Non-pigmented ciliary epithelial cell (primary cell): ENCODE data around the gene MYO3B.
"Not testable (repeated sequence)": the region's sequence is repeated elsewhere in the genome, so short reads cannot be mapped to it uniquely, and the experiment has no call there.

Experiments
- DNase-seq: peaks from one replicate; pipeline ENCODE4 v3.0.0-alpha.2; 2010; ENCODE audit warnings: low read depth

The MYO3B gene

DNA sequence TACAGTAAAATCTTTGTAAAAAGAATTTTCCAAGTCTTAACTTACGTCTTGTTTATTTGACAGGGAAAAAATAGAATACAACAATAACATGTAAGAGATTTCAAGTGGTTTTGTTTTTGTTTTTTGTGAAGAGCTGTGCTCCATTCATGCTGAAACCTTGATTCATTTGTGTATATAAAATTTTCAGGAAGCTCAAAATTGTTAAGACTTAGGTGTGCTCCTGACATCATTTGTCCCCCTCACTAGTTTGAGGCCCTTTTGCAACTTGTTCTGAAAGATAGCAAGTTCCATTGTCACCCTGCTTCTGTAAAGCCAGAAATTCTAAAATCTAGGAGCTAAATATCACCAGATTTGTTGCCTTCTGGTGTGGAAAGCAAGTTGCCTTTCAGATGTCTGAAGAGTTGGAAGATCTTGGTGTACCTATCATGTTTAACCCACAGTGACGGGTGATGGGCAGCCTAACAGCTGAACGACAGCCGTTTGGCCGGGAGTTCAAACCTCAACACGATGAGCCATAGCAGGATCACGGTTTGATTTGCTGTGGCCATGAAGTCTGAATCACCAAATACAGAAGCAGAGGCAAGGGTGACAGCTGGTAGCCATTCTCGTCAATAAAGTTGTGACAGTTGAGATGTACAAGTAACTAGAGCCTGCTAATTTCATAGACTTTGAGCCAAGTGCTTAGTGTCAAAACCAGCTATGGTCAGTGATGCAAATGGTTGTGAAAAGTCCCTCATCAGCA lies 331.7 kb downstream of the MYO3B start:
- no peak for DNase-seq

DNA sequence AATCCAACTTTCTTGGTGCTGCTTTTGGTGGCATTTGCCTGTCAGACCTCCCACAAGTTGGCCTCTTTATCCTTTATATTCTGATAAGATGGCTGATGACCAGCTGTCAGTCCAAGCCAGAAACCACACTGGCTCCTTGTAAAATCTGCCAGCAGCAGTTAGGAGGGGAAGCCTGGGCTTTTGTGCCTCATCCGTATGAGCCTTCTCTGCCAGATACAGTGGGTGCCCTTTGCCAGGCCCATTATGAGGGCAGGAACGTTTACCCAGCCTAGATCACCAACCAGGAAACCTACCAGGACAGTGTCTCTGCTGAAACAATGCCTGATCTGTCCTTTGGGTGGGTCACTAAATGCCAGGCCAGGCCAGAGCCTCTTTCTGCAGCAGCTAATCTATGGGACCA lies 334.3 kb downstream of the MYO3B start:
- no peak for DNase-seq

DNA sequence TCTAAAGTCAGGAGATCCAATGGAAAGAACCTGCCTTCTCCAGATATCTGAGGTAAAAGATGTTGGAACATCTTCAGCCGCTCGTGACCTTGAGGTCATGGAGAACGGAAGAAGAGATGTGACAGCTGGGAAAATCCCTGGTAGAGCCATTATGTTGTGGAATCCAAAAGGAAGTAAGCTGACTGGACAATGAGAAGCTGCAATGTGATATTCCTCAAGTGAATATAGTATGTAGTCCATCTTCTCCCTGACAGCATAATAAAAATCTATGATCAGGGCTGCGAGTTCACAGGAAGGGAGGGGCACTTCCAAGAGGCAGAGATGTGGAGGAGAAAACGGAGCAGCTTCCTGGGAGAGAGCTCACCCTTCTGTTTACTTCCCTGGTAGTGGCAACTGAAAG lies 336.2 kb downstream of the MYO3B start:
- no peak for DNase-seq

DNA sequence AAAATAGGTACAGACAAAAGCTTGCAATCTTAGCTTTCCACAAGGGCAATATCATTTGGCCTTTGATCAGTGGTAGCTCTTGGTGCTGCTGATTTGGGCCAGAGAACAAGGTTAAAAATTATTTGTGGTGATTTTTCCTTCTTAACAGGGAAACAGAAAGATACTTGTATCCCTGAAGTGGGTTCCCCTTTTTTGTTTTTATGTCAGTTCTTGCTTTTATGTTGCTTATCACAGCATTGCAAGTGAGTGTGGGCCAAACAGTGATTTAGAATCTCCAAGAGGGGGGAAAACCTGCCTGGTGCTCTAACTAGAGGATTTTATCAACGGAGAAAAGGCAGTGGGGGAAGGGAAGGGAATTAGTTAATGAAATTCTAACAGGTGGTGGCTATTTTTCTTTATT lies 339.6 kb downstream of the MYO3B start:
- no peak for DNase-seq

DNA sequence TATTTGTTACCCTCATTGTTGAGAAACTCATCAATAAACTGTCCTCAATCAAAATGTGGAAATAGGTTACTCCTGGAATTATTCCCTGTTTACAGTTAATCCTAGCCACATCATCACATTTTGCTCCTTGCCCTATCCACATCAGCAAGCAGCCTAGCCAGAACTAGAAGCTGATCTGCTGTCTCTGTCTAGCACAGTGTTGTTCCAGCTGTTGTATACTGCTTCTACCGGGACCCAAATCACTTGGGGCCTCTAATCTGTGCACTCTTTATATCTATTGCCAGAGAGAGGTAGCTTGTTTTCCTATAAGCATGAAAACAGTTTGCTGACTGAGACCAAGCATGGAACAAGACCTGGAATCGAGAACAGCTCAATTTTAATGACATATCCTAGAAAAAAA lies 341.0 kb downstream of the MYO3B start:
- no peak for DNase-seq

DNA sequence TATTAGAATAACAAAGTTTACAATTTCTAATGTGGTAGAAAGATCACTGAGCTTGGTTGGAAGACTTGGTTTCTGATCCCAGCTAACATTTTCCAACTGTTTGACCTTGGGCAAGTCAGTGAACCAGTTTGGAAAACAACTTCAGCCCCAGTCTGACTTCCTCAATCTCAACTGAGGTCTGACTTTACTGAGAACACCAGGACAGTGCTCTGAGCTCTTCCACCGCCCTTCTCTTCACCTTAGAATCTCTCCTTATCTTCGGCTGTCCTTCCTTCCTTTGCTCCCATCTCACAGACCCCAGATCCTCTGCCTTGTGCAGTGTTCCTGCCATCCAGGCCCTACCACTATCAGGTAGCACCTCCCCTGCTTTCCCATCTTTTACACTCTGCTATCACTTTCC lies 343.4 kb downstream of the MYO3B start:
- no peak for DNase-seq

DNA sequence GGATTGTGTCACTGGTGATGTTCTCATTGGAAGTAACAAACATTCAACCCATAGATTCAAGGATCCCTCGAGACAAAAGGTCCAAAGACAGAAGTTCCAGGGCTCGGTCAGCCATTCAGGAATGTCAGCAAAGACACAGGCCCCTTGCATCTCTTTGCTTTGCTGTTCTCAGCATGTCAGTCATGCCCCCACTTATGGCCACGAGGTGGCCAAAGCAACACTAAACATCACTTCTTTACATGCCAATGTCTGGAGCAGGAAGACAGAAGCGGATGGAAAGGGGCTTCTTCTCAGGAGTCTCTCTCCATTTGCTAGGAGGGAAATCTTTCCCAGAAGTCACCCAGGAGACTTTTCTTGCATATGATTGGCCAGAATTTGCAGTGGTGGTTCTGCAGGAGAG lies 345.6 kb downstream of the MYO3B start:
- no peak for DNase-seq

DNA sequence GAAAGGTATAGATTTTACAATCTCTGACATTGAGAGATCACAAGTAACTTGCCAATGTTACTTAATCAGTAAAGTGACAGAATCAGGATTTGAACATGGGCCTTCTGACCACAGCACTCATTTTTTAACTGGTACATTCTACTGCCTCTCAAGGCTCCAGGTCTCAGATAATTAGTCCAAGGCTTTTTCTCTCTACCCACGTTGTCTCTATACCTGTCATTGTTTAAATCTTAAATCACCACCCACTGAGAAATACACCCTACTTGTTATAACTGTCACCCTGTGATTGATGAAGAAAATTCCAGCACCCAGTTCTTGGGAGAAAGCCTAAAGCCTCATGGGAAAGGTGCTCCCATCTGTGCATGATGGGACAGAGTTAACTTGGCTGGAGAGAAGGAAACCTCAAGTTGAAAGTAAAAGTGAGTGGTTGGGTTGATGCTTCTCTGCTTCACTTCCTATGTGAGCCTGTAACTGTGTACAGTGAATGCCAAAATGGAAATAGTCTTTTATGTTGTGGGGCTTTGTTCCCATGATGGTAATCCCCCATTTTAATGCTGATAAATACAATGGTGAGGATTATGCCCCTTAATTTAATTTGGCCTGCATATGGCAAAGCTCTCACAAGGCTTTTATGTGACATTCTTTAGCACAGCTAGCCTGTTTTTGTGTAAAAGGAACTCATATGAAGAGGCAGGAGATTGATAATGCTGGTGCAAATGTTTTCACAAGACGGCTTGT lies 347.1 kb downstream of the MYO3B start:
- no peak for DNase-seq

DNA sequence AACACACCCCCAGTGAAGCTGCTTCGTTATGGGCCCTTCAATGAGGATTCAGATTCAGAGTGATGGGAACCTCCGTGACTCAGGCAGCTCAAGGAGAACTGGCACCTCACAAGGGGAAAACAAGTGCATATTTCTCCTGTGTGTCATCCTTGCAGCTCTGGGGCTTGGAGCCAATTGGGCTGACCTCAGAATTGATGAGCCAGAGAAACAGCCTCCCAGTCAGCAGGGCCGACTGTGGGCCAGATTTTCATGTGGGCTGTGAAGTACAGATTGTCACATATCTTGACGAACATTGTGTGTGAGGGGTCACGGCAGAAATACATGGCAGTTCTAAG lies 347.6 kb downstream of the MYO3B start:
- DNase-seq, result peak; percentile 90

DNA sequence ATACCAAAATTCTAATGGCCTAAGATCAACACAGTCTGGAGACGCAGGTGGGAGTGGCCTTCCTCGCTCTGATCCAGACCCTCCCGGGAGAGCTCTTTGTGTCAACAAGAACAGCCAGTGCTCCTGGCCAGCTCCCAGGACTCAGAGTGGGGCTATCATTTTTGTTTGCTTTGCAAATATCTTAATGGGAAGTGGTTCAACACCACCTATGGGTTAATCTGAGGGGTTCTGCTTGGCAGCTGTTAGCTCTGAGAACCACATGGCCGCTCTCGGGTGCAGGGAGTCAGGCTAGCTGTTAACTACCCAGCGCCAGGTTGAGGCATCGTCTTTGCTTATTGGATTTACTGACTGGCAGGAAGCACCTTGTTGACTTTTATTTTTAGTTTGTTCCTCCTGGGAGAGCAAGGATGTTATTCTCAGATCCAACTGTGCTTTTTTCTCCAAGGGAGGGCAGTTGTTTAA lies 352.4 kb downstream of the MYO3B start:
- DNase-seq, result peak; percentile 19

DNA sequence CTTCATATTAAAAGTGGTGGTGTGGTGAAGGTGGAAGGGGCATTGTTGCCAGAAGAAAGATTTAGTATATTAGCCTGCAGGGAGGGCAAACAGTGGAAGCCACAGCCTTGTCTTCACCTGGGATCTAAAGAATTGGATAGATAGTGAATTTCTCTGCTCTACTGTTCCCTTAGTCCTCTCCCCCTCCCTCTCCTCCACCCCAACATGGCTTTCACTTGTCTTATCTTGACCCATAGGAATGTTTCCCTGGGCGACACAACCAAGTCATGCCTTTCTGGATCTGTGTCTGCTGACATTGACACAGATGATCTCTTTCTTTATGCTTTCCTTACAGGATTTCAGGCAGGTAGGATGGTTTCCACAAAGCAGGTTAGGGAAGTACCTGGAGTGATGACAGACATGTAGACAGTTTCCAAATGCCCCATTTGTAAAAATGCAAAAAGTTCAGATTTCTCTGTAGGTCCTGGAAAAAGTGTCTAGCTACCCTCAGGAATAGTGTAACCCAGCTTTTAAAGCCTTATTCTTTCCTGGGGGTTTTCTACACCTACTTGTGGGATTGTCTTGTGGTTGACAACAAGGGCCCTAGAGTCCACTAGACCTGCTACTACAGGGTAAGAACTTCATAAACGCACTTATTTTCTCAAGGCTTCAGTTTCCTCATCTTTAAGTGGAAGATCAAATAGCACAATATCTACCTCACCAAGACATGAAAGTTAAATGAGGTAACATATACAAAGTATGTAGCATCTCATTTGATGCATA lies 353.0 kb downstream of the MYO3B start:
- DNase-seq, result no peak

DNA sequence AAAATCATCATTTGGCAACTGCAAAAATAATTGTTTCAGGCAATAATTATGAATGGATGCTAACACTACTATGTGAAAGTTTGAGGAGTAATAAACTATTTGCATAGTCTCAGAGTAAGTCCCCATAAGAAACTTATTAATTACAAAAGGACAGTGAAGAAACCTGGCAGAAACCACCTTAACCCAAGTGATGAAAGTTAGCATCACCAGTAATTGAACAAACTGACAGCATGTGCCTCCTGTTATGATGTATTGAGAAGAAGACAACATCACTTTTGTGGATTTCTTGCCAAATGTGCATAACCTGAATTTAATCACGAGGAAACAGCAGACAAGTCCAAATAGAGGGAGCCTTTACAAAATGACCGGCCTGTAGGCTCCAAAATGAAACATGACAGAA lies 353.9 kb downstream of the MYO3B start:
- DNase-seq, result no peak

DNA sequence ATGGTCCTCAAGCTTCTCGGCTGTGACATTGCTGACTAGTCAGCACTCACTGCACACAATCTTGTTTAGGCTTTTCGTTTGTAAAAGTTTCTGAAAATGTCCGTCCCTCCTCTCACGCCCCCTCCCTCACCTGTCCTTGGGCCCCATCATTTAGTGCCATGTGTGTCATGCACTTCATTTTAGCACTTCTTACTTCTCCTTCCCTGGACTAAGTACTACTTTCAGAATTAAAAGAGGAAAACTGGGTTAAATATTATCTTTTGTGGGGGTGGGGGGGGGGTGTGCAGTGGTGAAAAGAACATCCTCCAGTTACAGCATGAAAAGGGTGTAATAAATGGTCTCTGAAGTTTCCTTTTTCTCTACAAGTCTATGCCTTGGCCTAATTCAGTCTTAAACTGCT lies 355.2 kb downstream of the MYO3B start:
- no peak for DNase-seq

DNA sequence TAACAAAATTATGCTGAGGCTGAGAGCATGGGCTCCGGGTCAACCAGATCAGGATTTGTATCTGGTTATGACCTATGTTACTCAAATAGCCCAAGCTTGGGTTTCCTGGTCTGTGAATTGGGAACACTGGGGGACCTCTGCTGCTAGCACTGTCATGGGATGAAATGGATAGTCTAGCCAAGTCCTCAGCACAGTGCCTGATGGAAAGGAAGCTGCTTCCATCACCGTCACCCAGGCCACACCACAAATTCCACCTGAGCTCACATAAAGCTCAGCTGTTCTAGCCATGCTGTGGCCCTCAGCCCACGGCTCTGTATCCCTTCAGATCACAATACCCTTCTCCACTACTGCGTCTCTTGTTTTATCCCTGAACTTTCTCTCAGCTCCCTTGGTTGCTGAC lies 357.6 kb downstream of the MYO3B start:
- DNase-seq, result no peak

DNA sequence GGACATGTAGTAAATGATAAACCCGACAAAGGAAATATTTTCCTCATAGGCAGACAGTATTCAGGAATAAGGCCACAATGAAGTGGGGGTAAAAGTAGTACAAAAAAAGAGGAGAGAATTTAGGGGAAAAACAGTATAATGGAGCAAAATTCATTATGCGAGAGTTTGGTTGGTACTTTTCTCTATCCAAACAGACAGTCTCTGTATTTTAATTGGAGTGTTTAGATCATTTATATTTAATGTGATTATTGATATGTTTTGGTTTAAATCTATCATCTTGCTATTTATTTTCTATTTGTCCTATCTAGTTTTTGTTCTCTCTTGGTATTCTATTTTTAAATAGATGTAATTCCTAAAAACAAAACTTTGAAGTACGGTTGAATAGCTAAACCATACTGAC lies 366.9 kb downstream of the MYO3B start:
- no peak for DNase-seq

DNA sequence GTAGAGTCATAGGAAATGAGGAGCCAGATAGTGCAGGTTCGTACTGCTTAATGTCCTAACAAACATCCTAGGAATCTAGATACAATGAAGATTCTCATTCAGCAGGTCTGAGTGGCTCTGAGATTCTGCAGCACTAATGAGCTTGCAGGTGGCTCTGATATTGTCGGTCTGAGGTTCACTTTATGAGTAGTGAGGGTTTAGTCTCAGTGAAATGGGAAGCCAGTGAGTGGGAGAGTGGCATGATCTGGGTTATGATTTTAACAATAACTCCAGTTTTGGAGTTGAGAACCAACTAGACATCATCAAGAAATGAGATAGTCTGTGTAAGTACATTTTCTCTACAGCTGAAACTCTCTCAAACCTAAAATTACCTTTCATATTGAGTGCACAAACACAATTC lies 370.4 kb downstream of the MYO3B start:
- no peak for DNase-seq

DNA sequence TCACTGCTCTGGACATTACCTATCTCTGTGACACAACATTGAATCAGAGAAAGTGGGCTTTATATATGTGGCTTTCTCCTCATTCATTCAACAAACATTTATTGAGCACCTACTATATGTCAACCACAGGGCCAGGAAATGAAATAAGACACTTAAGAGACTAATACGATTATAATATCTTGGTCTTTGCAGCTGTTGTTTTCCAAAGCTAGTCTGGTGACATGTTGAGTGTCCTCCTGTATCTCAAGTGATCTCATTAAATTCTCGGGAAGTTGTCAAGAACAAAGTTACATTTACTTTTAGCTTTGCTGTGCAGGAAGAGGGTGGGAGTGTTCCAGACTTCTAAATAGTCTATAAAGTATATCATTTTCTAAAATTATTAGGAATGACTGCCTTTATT lies 372.6 kb downstream of the MYO3B start:
- no peak for DNase-seq

DNA sequence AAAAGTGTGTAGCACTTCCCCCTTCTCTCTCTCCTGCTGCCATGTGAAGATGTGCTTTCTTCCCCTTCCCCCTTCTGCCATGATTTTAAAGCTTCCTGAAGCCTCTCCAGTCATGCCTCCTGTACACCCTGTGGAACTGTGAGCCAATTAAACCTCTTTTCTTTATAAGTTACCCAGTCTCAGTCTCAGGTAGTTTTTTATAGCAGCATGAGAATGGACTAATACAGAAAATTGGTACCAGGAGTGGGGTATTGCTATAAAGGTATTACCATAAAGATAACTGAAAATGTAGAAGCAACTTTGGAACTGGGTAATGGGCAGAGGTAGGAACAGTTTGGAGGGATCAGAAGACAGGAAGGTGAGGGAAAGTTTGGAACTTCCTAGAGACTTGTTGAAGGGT lies 374.0 kb downstream of the MYO3B start:
- not testable (repeated sequence) for DNase-seq

DNA sequence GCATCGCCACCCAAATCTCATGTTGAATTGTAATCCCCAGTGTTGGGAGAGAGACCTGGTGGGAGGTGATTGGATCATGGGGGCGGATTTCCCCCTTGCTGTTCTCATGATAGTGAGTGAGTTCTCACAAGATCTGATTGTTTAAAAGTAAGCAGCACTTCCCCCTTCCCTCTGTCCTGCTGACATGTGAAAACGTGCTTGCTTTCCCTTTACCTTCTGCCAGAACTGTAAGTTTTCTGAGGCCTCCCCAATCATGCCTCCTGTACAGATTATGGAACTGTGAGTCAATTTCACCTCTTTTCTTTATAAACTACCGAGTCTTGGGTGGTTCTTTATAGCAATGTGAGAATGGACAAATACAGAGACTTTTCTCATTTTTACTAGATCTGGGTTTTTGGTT lies 375.8 kb downstream of the MYO3B start:
- no peak for DNase-seq

DNA sequence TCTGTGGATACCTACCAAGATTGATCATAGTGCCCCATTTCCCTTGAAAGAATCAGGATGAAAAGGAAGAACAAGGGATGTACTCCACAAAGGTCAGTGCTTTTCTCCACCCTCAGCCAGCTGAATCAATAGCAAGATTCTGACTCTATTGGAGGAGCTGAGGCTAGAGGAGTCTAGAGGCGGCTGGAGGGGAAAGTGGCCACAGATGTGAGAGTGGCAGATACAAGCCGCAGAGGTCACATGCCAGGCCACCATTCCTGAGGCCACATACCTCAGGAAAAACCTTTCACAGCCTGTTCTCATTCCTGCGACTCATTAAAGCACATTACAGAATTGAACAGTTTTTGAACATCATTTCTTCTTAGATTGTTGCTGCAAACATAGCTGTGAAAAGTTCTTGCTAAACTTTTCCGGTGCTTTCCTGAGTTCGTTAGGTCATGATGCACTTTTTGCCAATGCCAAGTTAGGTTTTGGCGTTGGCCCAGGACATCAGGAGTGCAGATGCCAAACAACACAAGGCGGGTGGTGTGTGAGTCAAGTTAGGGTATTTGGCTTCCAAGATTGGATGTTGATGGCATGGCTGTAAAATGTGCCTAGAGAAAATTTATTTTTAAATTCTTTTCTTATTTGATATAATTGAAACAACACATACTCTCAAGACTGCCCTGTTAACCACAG lies 376.5 kb downstream of the MYO3B start:
- no peak for DNase-seq

DNA sequence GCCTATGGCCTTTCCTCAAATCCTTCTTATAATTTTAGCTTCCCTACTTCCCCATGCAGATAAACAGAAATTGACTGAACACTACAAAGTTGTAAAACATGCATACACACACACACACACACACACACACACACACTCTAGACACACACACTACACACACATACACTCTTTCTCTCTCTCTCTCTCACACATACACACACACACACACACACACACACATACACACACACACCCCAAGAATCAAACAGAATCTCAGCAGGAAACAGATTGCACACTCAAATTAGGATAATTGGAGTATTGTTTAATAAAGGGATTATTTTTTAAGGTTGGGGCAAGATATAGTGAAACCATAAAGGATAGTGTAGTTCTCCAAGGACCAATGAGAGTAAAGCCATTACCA lies 385.0 kb downstream of the MYO3B start:
- DNase-seq, result no peak

DNA sequence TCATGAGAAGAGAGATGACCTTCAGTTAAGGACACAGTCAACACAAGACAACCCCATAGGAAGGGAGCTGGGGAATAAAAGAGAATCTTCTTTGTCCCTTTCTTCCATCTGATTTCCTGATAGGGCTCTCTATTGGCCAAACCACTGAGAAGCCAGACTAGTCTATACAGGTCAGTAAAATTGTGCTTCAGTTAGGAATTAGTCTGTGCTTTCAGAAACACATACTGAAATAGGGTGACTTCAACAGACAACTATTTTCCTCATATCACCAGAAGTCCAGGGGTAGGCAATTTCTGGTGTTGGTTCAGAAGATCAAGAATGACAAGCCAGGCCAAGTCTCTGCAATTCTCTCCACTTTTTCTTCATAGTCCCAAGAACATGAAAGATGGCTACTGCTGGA lies 385.5 kb downstream of the MYO3B start:
- DNase-seq, result no peak

DNA sequence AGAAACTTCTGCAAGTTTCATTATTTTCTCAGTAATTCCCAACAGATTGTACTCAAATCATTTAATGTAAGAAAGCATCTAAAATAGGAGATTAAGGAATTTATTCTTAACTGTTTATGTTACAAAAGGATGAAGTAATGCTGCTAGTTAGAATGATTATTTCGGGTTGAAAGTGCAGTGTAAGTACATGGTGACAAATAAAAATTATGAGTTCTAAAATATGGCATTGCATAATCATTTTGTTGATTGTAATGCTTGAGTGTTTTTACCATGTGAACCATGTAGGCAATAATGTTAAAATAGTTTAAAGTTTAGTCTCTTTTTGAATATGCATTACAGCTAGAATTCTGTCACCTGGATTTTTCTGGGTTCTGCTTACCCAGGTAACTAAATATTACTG lies 388.2 kb downstream of the MYO3B start:
- DNase-seq, result no peak
